ENCODE results near the gene RAD51B. TPM values are rescaled to one million over a fixed set of nuclear protein-coding genes. Genes with fewer than 3 reads are reported as not detected.

The RAD51B gene
- total and polyA plus RNA-seq, 4 donors: 2.5 to 95.0 (median 9.6) TPM

- no peak overlapping the region for H3K9ac ChIP-seq (ENCODE audit: insufficient read depth in 1 of 2, low read length in 2 of 2)
- peaks cover 4 to 69% (median 32%) of the 10 kb centered on the region in 5 donors for H3K4me1 ChIP-seq (ENCODE audit: control insufficient read depth in 5 of 5, insufficient read depth in 5 of 5, low read length in 5 of 5)
- no peak for TF ChIP-seq CTCF (IDR thresholded peaks at IDR 0.05; ENCODE audit: control extremely low read depth, extremely low read depth)
- no peaks in the 10 kb centered on the region for H3K27me3 ChIP-seq (ENCODE audit: control insufficient read depth in 3 of 3, insufficient read depth in 3 of 3, low read length in 2 of 3)
- no peaks in the 10 kb centered on the region for H3K9me3 ChIP-seq (ENCODE audit: control insufficient read depth in 4 of 4, insufficient read depth in 3 of 4, low read length in 3 of 4)
- H3K27ac ChIP-seq (ENCODE audit: low read depth in 1 of 2, low read length in 1 of 2): no peak overlapping the region
- ATAC-seq (ENCODE audit: insufficient read depth, low FRiP score): no peak
- H3K4me3 ChIP-seq: no peak overlapping the region
- DNase-seq: peak in 1 of 3 donors; percentile 42
- H3K36me3 ChIP-seq (ENCODE audit: control insufficient read depth in 4 of 4, insufficient read depth in 4 of 4, low read length in 4 of 4): no peaks in the 10 kb centered on the region
- WGBS, 2 donors: 63 to 82% methylated on average over 2 of the region's 2 CpGs
These were observed 434.4 kb downstream of the RAD51B start for GRCh38 chr14:68253878-68254528.

- 82 to 83% methylated on average over 1 of the region's 1 CpG for WGBS, 2 donors
- peaks cover 3 to 60% (median 25%) of the 10 kb centered on the region in 5 donors for H3K4me1 ChIP-seq (ENCODE audit: control insufficient read depth in 5 of 5, insufficient read depth in 5 of 5, low read length in 5 of 5)
- no peak overlapping the region for H3K27ac ChIP-seq (ENCODE audit: low read depth in 1 of 2, low read length in 1 of 2)
- no peak for ATAC-seq (ENCODE audit: insufficient read depth, low FRiP score)
- no peak for TF ChIP-seq CTCF (IDR thresholded peaks at IDR 0.05; ENCODE audit: control extremely low read depth, extremely low read depth)
- no peaks in the 10 kb centered on the region for H3K9me3 ChIP-seq (ENCODE audit: control insufficient read depth in 4 of 4, insufficient read depth in 3 of 4, low read length in 3 of 4)
- no peaks in the 10 kb centered on the region for H3K36me3 ChIP-seq (ENCODE audit: control insufficient read depth in 4 of 4, insufficient read depth in 4 of 4, low read length in 4 of 4)
- no peak for DNase-seq
- no peaks in the 10 kb centered on the region for H3K27me3 ChIP-seq (ENCODE audit: control insufficient read depth in 3 of 3, insufficient read depth in 3 of 3, low read length in 2 of 3)
- H3K9ac ChIP-seq (ENCODE audit: insufficient read depth in 1 of 2, low read length in 2 of 2): no peak overlapping the region
- no peak overlapping the region for H3K4me3 ChIP-seq
These were observed 435.3 kb downstream of the RAD51B start for GRCh38 chr14:68254669-68255527.

- H3K4me3 ChIP-seq: no peak overlapping the region
- H3K27me3 ChIP-seq (ENCODE audit: control insufficient read depth in 3 of 3, insufficient read depth in 3 of 3, low read length in 2 of 3): no peaks in the 10 kb centered on the region
- WGBS, 2 donors: 63 to 84% methylated on average over 1 of the region's 1 CpG
- H3K9me3 ChIP-seq (ENCODE audit: control insufficient read depth in 4 of 4, insufficient read depth in 3 of 4, low read length in 3 of 4): no peaks in the 10 kb centered on the region
- ATAC-seq (ENCODE audit: insufficient read depth, low FRiP score) (no peak), DNase-seq (peak in 1 of 3 donors; percentile 37)
- TF ChIP-seq CTCF (IDR thresholded peaks at IDR 0.05; ENCODE audit: control extremely low read depth, extremely low read depth): no peak
- H3K36me3 ChIP-seq (ENCODE audit: control insufficient read depth in 4 of 4, insufficient read depth in 4 of 4, low read length in 4 of 4): no peaks in the 10 kb centered on the region
- no peak overlapping the region for H3K9ac ChIP-seq (ENCODE audit: insufficient read depth in 1 of 2, low read length in 2 of 2)
- H3K27ac ChIP-seq (ENCODE audit: low read depth in 1 of 2, low read length in 1 of 2): no peak overlapping the region
- peaks cover 0 to 57% (median 20%) of the 10 kb centered on the region in 5 donors for H3K4me1 ChIP-seq (ENCODE audit: control insufficient read depth in 5 of 5, insufficient read depth in 5 of 5, low read length in 5 of 5)
These were observed 436.2 kb downstream of the RAD51B start for GRCh38 chr14:68255693-68256178.
